ENCODE data around the gene EPHB1. TPM values are rescaled to one million over a fixed set of nuclear protein-coding genes. Genes with fewer than 3 reads are reported as not detected.

The EPHB1 gene
- polyA plus RNA-seq, 1 donor from 2014 or later = 18.7 TPM

- TF ChIP-seq REST (IDR thresholded peaks at IDR 0.05; ENCODE audit: borderline replicate concordance) = no peak
- TF ChIP-seq RAD21 (conservative IDR thresholded peaks at IDR 0.05) = no peak
- TF ChIP-seq MXI1 (conservative IDR thresholded peaks at IDR 0.05; ENCODE audit: poor library complexity, severe bottlenecking) = no peak
- TF ChIP-seq EZH2 (IDR thresholded peaks at IDR 0.05; ENCODE audit: borderline replicate concordance, insufficient read depth, low read length, poor library complexity, severe bottlenecking) = no peak
- no peak for TF ChIP-seq SMC3 (conservative IDR thresholded peaks at IDR 0.05; ENCODE audit: poor library complexity)
- no peak for TF ChIP-seq CTCF (IDR thresholded peaks at IDR 0.05; ENCODE audit: poor library complexity, severe bottlenecking)
- no peak for TF ChIP-seq EP300 (conservative IDR thresholded peaks at IDR 0.05; ENCODE audit: poor library complexity, severe bottlenecking)
- no peak for TF ChIP-seq TAF1 (IDR thresholded peaks at IDR 0.05; ENCODE audit: low read depth)
- TF ChIP-seq POLR2AphosphoS5 (IDR thresholded peaks at IDR 0.05) = no peak
- no peak overlapping the region for H3K4me3 ChIP-seq (ENCODE audit: low read length)
- peak overlapping the region; percentile 44 for H3K27ac ChIP-seq (ENCODE audit: low read length)
- peak overlapping the region; percentile 13 for H3K4me2 ChIP-seq (ENCODE audit: low read length)
- no peaks in the 10 kb centered on the region for H3K79me2 ChIP-seq (replicated peaks; ENCODE audit: insufficient read depth, low read length)
- no peaks in the 10 kb centered on the region for H3K9me3 ChIP-seq (ENCODE audit: low read length)
- no peak overlapping the region for H2AFZ ChIP-seq (ENCODE audit: low read depth, low read length)
- no peaks in the 10 kb centered on the region for H3F3A ChIP-seq (ENCODE audit: insufficient read depth, low read length, poor library complexity, severe bottlenecking)
- no peak overlapping the region for H3K9ac ChIP-seq (ENCODE audit: low read length)
- H4K20me1 ChIP-seq (ENCODE audit: insufficient read depth) = no peaks in the 10 kb centered on the region
- no peaks in the 10 kb centered on the region for H3K9me2 ChIP-seq (ENCODE audit: insufficient read depth, low read length)
- H3K36me3 ChIP-seq (ENCODE audit: insufficient read depth, low read length) = peaks cover 13% of the 10 kb centered on the region
- H3K27me3 ChIP-seq (ENCODE audit: insufficient read depth, low read depth, low read length) = no peaks in the 10 kb centered on the region
Measured at GRCh38 chr3:135137296-135137695, 342.2 kb downstream of the EPHB1 start.

DNA sequence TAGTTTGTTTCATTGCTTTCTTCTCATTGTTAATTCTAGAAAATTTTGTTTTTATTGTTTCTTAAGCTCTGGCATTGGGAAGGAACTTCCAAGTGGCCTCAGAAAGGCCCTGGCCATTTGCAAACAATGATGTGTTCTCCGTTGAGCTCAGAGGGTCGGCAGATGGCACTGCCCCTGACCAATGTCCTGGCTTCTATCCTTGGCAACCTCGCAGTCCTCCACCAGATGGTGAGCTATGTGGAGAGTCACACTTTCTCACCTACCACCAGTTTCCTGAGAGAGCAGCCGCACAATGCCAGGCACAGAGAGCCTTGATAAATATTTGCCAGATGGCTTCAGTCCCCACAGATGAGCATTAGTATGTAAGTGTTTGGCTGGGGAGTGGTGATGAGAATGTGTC is 343.7 kb downstream of the EPHB1 start:
- no peak overlapping the region for H3K9ac ChIP-seq (ENCODE audit: low read length)
- H3K9me2 ChIP-seq (ENCODE audit: insufficient read depth, low read length) = no peaks in the 10 kb centered on the region
- H3K79me2 ChIP-seq (replicated peaks; ENCODE audit: insufficient read depth, low read length) = no peaks in the 10 kb centered on the region
- no peak overlapping the region for H3K27ac ChIP-seq (ENCODE audit: low read length)
- no peaks in the 10 kb centered on the region for H3K27me3 ChIP-seq (ENCODE audit: insufficient read depth, low read depth, low read length)
- no peaks in the 10 kb centered on the region for H3F3A ChIP-seq (ENCODE audit: insufficient read depth, low read length, poor library complexity, severe bottlenecking)
- H4K20me1 ChIP-seq (ENCODE audit: insufficient read depth) = no peaks in the 10 kb centered on the region
- H3K4me3 ChIP-seq (ENCODE audit: low read length) = no peak overlapping the region
- no peak overlapping the region for H2AFZ ChIP-seq (ENCODE audit: low read depth, low read length)
- no peaks in the 10 kb centered on the region for H3K9me3 ChIP-seq (ENCODE audit: low read length)
- H3K36me3 ChIP-seq (ENCODE audit: insufficient read depth, low read length) = peaks cover 9% of the 10 kb centered on the region
- no peak overlapping the region for H3K4me2 ChIP-seq (ENCODE audit: low read length)
- TF ChIP-seq EZH2 (IDR thresholded peaks at IDR 0.05; ENCODE audit: borderline replicate concordance, insufficient read depth, low read length, poor library complexity, severe bottlenecking) (no peak), POLR2AphosphoS5 (IDR thresholded peaks at IDR 0.05) (no peak), REST (IDR thresholded peaks at IDR 0.05; ENCODE audit: borderline replicate concordance) (no peak), TAF1 (IDR thresholded peaks at IDR 0.05; ENCODE audit: low read depth) (no peak), EP300 (conservative IDR thresholded peaks at IDR 0.05; ENCODE audit: poor library complexity, severe bottlenecking) (no peak), CTCF (IDR thresholded peaks at IDR 0.05; ENCODE audit: poor library complexity, severe bottlenecking) (no peak), SMC3 (conservative IDR thresholded peaks at IDR 0.05; ENCODE audit: poor library complexity) (no peak), RAD21 (conservative IDR thresholded peaks at IDR 0.05) (no peak), MXI1 (conservative IDR thresholded peaks at IDR 0.05; ENCODE audit: poor library complexity, severe bottlenecking) (no peak)
